ENCODE results near the gene CARD18. TPM values are rescaled to one million over a fixed set of nuclear protein-coding genes. Genes with fewer than 3 reads are reported as not detected.

The CARD18 gene
- total and polyA plus RNA-seq, 2 experiments from 2014 or later = not detected

GRCh38 chr11:105103336-105103735 lies 36.2 kb downstream of the CARD18 start:
- H3K4me2 ChIP-seq = no peak overlapping the region
- peaks cover 13% of the 10 kb centered on the region for H3K4me1 Mint-ChIP-seq
- ATAC-seq = no peak
- TF ChIP-seq EZH2 (IDR thresholded peaks at IDR 0.05; ENCODE audit: low read depth, unreplicated experiment) (no peak), JUNB (IDR thresholded peaks at IDR 0.05; ENCODE audit: unreplicated experiment) (no peak), EZH2phosphoT487 (IDR thresholded peaks at IDR 0.05; ENCODE audit: unreplicated experiment) (no peak), ZNF331 (CRISPR knock-in tag; IDR thresholded peaks at IDR 0.05; ENCODE audit: low read depth) (no peak), ZNF114 (CRISPR knock-in tag; IDR thresholded peaks at IDR 0.05) (no peak), POLR2AphosphoS5 (IDR thresholded peaks at IDR 0.05; ENCODE audit: low read depth) (no peak), CREB1 (CRISPR knock-in tag; IDR thresholded peaks at IDR 0.05; ENCODE audit: low read depth) (no peak), REST (IDR thresholded peaks at IDR 0.05; ENCODE audit: unreplicated experiment) (no peak), STAT1 (IDR thresholded peaks at IDR 0.05; ENCODE audit: unreplicated experiment) (no peak), ZNF462 (CRISPR knock-in tag; IDR thresholded peaks at IDR 0.05) (no peak), NANOG (IDR thresholded peaks at IDR 0.05; ENCODE audit: borderline replicate concordance) (no peak)
- TF ChIP-seq, protein P1, sequence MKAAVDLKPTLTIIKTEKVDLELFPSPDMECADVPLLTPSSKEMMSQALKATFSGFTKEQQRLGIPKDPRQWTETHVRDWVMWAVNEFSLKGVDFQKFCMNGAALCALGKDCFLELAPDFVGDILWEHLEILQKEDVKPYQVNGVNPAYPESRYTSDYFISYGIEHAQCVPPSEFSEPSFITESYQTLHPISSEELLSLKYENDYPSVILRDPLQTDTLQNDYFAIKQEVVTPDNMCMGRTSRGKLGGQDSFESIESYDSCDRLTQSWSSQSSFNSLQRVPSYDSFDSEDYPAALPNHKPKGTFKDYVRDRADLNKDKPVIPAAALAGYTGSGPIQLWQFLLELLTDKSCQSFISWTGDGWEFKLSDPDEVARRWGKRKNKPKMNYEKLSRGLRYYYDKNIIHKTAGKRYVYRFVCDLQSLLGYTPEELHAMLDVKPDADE (IDR thresholded peaks at IDR 0.05) = no peak
- TF ChIP-seq, protein P2, sequence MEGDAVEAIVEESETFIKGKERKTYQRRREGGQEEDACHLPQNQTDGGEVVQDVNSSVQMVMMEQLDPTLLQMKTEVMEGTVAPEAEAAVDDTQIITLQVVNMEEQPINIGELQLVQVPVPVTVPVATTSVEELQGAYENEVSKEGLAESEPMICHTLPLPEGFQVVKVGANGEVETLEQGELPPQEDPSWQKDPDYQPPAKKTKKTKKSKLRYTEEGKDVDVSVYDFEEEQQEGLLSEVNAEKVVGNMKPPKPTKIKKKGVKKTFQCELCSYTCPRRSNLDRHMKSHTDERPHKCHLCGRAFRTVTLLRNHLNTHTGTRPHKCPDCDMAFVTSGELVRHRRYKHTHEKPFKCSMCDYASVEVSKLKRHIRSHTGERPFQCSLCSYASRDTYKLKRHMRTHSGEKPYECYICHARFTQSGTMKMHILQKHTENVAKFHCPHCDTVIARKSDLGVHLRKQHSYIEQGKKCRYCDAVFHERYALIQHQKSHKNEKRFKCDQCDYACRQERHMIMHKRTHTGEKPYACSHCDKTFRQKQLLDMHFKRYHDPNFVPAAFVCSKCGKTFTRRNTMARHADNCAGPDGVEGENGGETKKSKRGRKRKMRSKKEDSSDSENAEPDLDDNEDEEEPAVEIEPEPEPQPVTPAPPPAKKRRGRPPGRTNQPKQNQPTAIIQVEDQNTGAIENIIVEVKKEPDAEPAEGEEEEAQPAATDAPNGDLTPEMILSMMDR (conservative IDR thresholded peaks at IDR 0.05; ENCODE audit: low read depth in 2 of 2) = no peak
- H3K79me2 ChIP-seq (replicated peaks; ENCODE audit: insufficient read depth) = no peaks in the 10 kb centered on the region
- no peaks in the 10 kb centered on the region for H3F3A ChIP-seq (replicated peaks; ENCODE audit: low read depth)
- H2AFZ ChIP-seq = no peak overlapping the region
- no peak overlapping the region for H3K27ac Mint-ChIP-seq
- no peaks in the 10 kb centered on the region for H3K27me3 ChIP-seq (ENCODE audit: insufficient read depth)
- H3K27ac ChIP-seq (ENCODE audit: low read depth) = no peak overlapping the region
- H3K4me1 ChIP-seq (ENCODE audit: insufficient read depth) = peaks cover 8% of the 10 kb centered on the region; the same call in 1 of the 2 replicates
- H3K4me3 ChIP-seq = no peak overlapping the region
- DNase-seq (ENCODE audit: low spot score) = no peak
- peaks cover 18% of the 10 kb centered on the region for H3K36me3 Mint-ChIP-seq (ENCODE audit: low read depth)
- no peaks in the 10 kb centered on the region for H4K20me1 ChIP-seq (replicated peaks; ENCODE audit: insufficient read depth)
- peaks cover 9% of the 10 kb centered on the region for H3K9me2 ChIP-seq (ENCODE audit: insufficient read depth)
- peaks cover 2% of the 10 kb centered on the region for H3K27me3 Mint-ChIP-seq (ENCODE audit: insufficient read depth, low read depth, poor library complexity)
- H3K9me3 Mint-ChIP-seq = peaks cover 17% of the 10 kb centered on the region
- H3K36me3 ChIP-seq (ENCODE audit: insufficient read depth) = peaks cover 5% of the 10 kb centered on the region; the same call in 1 of the 2 replicates
- no peak overlapping the region for H3K4me3 Mint-ChIP-seq

All from GM23338 (cell line).